GM23338 (cell line): ENCODE data around the gene N4BP2L1. TPM values are rescaled to one million over a fixed set of nuclear protein-coding genes. Genes with fewer than 3 reads are reported as not detected.

Experiments used
- EZH2phosphoT487 ChIP-seq: fragments of 200-600 bp; sonication (generic); IDR thresholded peaks from one replicate; pipeline ENCODE4 v1.8.1; 2018; ENCODE audit warnings: antibody characterized with exemption; ENCODE audit not compliant: unreplicated experiment
- JUNB ChIP-seq: IDR thresholded peaks from one replicate; pipeline ENCODE4 v1.6.1; 2016; ENCODE audit warnings: antibody characterized with exemption; ENCODE audit not compliant: unreplicated experiment
- STAT1 ChIP-seq: IDR thresholded peaks from one replicate; pipeline ENCODE4 v1.6.1; 2016; ENCODE audit warnings: antibody characterized with exemption; ENCODE audit not compliant: unreplicated experiment
- ZNF114 ChIP-seq: fragments of 250-450 bp; sonication (Bioruptor Pico); IDR thresholded peaks from 2 replicates; pipeline ENCODE4 v1.5.0; 2020; ENCODE audit warnings: mild to moderate bottlenecking, moderate library complexity
- ZNF331 ChIP-seq: fragments of 250-450 bp; sonication (Bioruptor Pico); IDR thresholded peaks from 2 replicates; pipeline ENCODE4 v1.5.0; 2020; ENCODE audit warnings: low read depth, mild to moderate bottlenecking, moderate library complexity
- polyA plus RNA-seq: library from polyadenylated mRNA; unstranded; fragments of >200 nt; fragmentation: Nextera tagmentation; extraction: Ambion mirVana; gene quantifications from 2 replicates; pipeline ENCODE4 v1.2.1, GENCODE V29; 2016
- total RNA-seq: library from RNA; depleted of rRNA; stranded (reverse); fragments of >200 nt; shearing (Covaris generic); gene quantifications from 2 replicates; pipeline ENCODE4 v1.2.3, GENCODE V29; 2014
- TF ChIP-seq, protein P1 (sequence below): fragments of 250-450 bp; sonication (Bioruptor Pico); IDR thresholded peaks from 2 replicates; pipeline ENCODE4 v1.5.0; 2020; ENCODE audit warnings: mild to moderate bottlenecking, moderate library complexity
- TF ChIP-seq, protein P2 (sequence below): IDR thresholded peaks from 2 replicates; pipeline ENCODE4 v1.6.1; 2016; ENCODE audit warnings: antibody characterized with exemption
- TF ChIP-seq, protein P3 (sequence below), 2 experiments: fragments of 200-600 bp in 1 of 2; sonication (generic) in 1 of 2; conservative IDR thresholded peaks; 2 replicates each; pipeline versions ENCODE4 v1.5.1 to v1.6.1; 2016 to 2017; ENCODE audit warnings: antibody characterized with exemption in 2 of 2, low read depth in 2 of 2, mild to moderate bottlenecking in 2 of 2, moderate library complexity in 1 of 2

Gene N4BP2L1
- total and polyA plus RNA-seq, 2 experiments from 2014 or later, result 3.3 to 4.1 TPM

DNA sequence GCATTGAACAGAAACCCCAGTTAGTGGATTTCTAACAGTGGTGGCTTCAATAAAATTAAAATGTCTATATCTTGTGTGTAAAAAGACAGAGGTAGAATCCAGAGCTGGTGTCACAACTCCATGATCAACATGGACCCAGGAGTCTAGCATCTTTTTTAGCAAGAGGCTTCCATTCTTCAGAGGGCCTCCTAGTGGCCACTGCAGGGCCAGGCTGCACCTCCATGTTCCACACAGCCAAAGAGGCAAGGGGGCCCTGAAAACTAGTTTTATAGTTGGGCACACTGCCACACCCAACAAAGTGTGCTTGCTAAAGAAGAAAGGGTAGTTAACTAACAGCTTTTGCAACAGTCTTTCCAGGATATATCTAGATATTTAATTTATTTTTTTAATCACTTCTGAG is 12.9 kb downstream of the N4BP2L1 start (continued):
- TF ChIP-seq, protein P1, sequence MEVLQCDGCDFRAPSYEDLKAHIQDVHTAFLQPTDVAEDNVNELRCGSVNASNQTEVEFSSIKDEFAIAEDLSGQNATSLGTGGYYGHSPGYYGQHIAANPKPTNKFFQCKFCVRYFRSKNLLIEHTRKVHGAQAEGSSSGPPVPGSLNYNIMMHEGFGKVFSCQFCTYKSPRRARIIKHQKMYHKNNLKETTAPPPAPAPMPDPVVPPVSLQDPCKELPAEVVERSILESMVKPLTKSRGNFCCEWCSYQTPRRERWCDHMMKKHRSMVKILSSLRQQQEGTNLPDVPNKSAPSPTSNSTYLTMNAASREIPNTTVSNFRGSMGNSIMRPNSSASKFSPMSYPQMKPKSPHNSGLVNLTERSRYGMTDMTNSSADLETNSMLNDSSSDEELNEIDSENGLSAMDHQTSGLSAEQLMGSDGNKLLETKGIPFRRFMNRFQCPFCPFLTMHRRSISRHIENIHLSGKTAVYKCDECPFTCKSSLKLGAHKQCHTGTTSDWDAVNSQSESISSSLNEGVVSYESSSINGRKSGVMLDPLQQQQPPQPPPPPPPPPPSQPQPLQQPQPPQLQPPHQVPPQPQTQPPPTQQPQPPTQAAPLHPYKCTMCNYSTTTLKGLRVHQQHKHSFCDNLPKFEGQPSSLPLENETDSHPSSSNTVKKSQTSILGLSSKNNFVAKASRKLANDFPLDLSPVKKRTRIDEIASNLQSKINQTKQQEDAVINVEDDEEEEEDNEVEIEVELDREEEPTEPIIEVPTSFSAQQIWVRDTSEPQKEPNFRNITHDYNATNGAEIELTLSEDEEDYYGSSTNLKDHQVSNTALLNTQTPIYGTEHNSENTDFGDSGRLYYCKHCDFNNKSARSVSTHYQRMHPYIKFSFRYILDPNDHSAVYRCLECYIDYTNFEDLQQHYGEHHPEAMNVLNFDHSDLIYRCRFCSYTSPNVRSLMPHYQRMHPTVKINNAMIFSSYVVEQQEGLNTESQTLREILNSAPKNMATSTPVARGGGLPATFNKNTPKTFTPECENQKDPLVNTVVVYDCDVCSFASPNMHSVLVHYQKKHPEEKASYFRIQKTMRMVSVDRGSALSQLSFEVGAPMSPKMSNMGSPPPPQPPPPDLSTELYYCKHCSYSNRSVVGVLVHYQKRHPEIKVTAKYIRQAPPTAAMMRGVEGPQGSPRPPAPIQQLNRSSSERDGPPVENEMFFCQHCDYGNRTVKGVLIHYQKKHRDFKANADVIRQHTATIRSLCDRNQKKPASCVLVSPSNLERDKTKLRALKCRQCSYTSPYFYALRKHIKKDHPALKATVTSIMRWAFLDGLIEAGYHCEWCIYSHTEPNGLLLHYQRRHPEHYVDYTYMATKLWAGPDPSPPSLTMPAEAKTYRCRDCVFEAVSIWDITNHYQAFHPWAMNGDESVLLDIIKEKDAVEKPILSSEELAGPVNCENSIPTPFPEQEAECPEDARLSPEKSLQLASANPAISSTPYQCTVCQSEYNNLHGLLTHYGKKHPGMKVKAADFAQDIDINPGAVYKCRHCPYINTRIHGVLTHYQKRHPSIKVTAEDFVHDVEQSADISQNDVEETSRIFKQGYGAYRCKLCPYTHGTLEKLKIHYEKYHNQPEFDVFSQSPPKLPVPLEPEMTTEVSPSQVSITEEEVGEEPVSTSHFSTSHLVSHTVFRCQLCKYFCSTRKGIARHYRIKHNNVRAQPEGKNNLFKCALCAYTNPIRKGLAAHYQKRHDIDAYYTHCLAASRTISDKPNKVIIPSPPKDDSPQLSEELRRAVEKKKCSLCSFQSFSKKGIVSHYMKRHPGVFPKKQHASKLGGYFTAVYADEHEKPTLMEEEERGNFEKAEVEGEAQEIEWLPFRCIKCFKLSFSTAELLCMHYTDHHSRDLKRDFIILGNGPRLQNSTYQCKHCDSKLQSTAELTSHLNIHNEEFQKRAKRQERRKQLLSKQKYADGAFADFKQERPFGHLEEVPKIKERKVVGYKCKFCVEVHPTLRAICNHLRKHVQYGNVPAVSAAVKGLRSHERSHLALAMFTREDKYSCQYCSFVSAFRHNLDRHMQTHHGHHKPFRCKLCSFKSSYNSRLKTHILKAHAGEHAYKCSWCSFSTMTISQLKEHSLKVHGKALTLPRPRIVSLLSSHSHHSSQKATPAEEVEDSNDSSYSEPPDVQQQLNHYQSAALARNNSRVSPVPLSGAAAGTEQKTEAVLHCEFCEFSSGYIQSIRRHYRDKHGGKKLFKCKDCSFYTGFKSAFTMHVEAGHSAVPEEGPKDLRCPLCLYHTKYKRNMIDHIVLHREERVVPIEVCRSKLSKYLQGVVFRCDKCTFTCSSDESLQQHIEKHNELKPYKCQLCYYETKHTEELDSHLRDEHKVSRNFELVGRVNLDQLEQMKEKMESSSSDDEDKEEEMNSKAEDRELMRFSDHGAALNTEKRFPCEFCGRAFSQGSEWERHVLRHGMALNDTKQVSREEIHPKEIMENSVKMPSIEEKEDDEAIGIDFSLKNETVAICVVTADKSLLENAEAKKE, result 0 out of 2 replicates have a peak, but pooled peaks have one; percentile 12
- TF ChIP-seq STAT1, result no peak
- 0 out of 2 replicates have a peak, but pooled peaks have one; percentile 9 for TF ChIP-seq ZNF114 (CRISPR knock-in tag)
- no peak for TF ChIP-seq ZNF331
- no peak for TF ChIP-seq EZH2phosphoT487
- TF ChIP-seq, protein P2, sequence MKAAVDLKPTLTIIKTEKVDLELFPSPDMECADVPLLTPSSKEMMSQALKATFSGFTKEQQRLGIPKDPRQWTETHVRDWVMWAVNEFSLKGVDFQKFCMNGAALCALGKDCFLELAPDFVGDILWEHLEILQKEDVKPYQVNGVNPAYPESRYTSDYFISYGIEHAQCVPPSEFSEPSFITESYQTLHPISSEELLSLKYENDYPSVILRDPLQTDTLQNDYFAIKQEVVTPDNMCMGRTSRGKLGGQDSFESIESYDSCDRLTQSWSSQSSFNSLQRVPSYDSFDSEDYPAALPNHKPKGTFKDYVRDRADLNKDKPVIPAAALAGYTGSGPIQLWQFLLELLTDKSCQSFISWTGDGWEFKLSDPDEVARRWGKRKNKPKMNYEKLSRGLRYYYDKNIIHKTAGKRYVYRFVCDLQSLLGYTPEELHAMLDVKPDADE, result no peak
- TF ChIP-seq JUNB, result no peak
- TF ChIP-seq, protein P3, sequence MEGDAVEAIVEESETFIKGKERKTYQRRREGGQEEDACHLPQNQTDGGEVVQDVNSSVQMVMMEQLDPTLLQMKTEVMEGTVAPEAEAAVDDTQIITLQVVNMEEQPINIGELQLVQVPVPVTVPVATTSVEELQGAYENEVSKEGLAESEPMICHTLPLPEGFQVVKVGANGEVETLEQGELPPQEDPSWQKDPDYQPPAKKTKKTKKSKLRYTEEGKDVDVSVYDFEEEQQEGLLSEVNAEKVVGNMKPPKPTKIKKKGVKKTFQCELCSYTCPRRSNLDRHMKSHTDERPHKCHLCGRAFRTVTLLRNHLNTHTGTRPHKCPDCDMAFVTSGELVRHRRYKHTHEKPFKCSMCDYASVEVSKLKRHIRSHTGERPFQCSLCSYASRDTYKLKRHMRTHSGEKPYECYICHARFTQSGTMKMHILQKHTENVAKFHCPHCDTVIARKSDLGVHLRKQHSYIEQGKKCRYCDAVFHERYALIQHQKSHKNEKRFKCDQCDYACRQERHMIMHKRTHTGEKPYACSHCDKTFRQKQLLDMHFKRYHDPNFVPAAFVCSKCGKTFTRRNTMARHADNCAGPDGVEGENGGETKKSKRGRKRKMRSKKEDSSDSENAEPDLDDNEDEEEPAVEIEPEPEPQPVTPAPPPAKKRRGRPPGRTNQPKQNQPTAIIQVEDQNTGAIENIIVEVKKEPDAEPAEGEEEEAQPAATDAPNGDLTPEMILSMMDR (conservative IDR thresholded peaks at IDR 0.05; ENCODE audit: low read depth in 2 of 2), result peak; percentile 76 to 90
